B cell (primary cell): ENCODE results near the gene STMN1.

Experiments
- EZH2 ChIP-seq: IDR thresholded peaks from 2 replicates; pipeline ENCODE4 v1.6.1; 2012; ENCODE audit warnings: borderline replicate concordance, low read depth, mild to moderate bottlenecking, moderate library complexity, low read length; ENCODE audit not compliant: insufficient read depth, poor library complexity, severe bottlenecking
- TF ChIP-seq, protein P1 (sequence below): fragments of 200-600 bp; IDR thresholded peaks from one replicate; pipeline ENCODE4 v1.8.0; 2022; ENCODE audit warnings: antibody characterized with exemption, mild to moderate bottlenecking

DNA sequence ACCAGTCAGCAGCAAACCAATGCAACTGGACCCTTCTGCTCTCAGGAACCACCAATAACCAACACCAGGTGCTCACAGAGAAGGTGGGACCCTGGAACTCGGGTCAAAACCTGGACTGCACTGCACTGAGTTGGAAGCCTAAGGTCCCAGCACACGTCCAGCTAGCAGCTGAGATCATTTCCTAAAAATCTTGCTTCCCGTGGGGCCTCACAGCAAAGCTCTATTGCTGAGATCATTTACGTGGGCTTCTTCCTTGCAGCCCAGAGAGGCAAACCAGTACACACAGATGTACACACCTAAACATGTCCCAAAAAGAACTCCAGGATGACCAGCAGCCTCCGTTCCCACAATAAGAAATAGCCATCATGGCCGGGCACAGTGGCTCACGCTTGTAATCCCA is 22.8 kb upstream of the STMN1 start:
- TF ChIP-seq, protein P1, sequence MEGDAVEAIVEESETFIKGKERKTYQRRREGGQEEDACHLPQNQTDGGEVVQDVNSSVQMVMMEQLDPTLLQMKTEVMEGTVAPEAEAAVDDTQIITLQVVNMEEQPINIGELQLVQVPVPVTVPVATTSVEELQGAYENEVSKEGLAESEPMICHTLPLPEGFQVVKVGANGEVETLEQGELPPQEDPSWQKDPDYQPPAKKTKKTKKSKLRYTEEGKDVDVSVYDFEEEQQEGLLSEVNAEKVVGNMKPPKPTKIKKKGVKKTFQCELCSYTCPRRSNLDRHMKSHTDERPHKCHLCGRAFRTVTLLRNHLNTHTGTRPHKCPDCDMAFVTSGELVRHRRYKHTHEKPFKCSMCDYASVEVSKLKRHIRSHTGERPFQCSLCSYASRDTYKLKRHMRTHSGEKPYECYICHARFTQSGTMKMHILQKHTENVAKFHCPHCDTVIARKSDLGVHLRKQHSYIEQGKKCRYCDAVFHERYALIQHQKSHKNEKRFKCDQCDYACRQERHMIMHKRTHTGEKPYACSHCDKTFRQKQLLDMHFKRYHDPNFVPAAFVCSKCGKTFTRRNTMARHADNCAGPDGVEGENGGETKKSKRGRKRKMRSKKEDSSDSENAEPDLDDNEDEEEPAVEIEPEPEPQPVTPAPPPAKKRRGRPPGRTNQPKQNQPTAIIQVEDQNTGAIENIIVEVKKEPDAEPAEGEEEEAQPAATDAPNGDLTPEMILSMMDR, result no peak
- no peak for TF ChIP-seq EZH2
